Panc1 (cell line): ENCODE data around the gene BRWD1. TPM values are rescaled to one million over a fixed set of nuclear protein-coding genes. Genes with fewer than 3 reads are reported as not detected.

Source experiments
- ATAC-seq: fragments of 200-7000 bp; cut with Tn5 transposase; 2 replicates; pipeline ENCODE4 v1.9.1; 2020; ENCODE audit warnings: mild to moderate bottlenecking, moderate library complexity
- BruUV-seq: library from RNA; stranded (reverse); fragments of 400-500 nt; replicated peaks from 2 replicates; lab custom pipeline; 2021; lab: Mats Ljungman, UMichigan
- CTCF ChIA-PET: fragments of 300-600 bp; sonication (Branson Sonifier 250); formaldehyde crosslinking; loops from one replicate; lab custom pipeline; 2022; ENCODE audit warnings: antibody characterized with exemption; lab: Charles Lee
- POLR2A ChIA-PET: fragments of 300-600 bp; sonication (Branson Sonifier 250); formaldehyde crosslinking; loops from one replicate; lab custom pipeline; 2022; ENCODE audit warnings: antibody characterized with exemption; lab: Charles Lee
- DNase-seq: peaks from one replicate; pipeline ENCODE4 v3.0.0-alpha.2; 2010; ENCODE audit warnings: low read depth, low spot score
- H3K27ac ChIP-seq: 2 replicates; pipeline ENCODE4 v1.5.1; 2011; ENCODE audit warnings: mild to moderate bottlenecking, low read length, inconsistent platforms
- H3K27me3 ChIP-seq: fragments of 200-500 bp; sonication (Bioruptor generic); 2 replicates; pipeline ENCODE4 v1.6.0; 2014; ENCODE audit warnings: low read length, inconsistent platforms; ENCODE audit not compliant: control insufficient read depth, insufficient read depth
- H3K36me3 ChIP-seq: fragments of 200-500 bp; sonication (Bioruptor generic); 2 replicates; pipeline ENCODE4 v1.5.1; 2014; ENCODE audit warnings: inconsistent platforms, mild to moderate bottlenecking, low read length, moderate library complexity; ENCODE audit not compliant: control insufficient read depth, insufficient read depth
- H3K4me1 ChIP-seq: 2 replicates; pipeline ENCODE4 v1.5.1; 2011; ENCODE audit warnings: inconsistent platforms, mild to moderate bottlenecking, low read length, moderate library complexity; ENCODE audit not compliant: control insufficient read depth, insufficient read depth
- H3K4me3 ChIP-seq, 2 experiments: 2 replicates each; pipeline ENCODE4 v1.5.1; 2011 to 2012; ENCODE audit warnings: low read depth in 2 of 2, low read length in 2 of 2, mild to moderate bottlenecking in 2 of 2, inconsistent platforms in 1 of 2, moderate library complexity in 1 of 2
- H3K9me3 ChIP-seq: fragments of 200-500 bp; sonication (Bioruptor generic); 2 replicates; pipeline ENCODE4 v1.5.1; 2014; ENCODE audit warnings: low read depth, mild to moderate bottlenecking, inconsistent platforms, low read length, moderate library complexity; ENCODE audit not compliant: control insufficient read depth, insufficient read depth
- CTCF ChIP-seq: fragments of 450-650 bp; IDR thresholded peaks from 2 replicates; pipeline ENCODE4 v1.5.1; 2017; ENCODE audit warnings: mild to moderate bottlenecking
- POLR2AphosphoS5 ChIP-seq: IDR thresholded peaks from 2 replicates; pipeline ENCODE4 v1.6.1; 2012; ENCODE audit warnings: mild to moderate bottlenecking, low read depth, low read length, moderate library complexity
- REST ChIP-seq, 2 experiments: IDR thresholded peaks; 2 replicates each; pipeline ENCODE4 v1.6.1; 2011 to 2012; ENCODE audit warnings: low read depth in 2 of 2, control low read depth in 1 of 2, low read length in 1 of 2, mild to moderate bottlenecking in 1 of 2, moderate library complexity in 1 of 2; ENCODE audit not compliant: insufficient read depth in 1 of 2
- SIN3A ChIP-seq: IDR thresholded peaks from 2 replicates; pipeline ENCODE4 v1.6.1; 2012; ENCODE audit warnings: low read depth, mild to moderate bottlenecking, low read length, moderate library complexity, borderline replicate concordance; ENCODE audit not compliant: insufficient read depth
- TCF7L2 ChIP-seq: IDR thresholded peaks from 2 replicates; pipeline ENCODE4 v1.6.1; 2011; ENCODE audit warnings: mild to moderate bottlenecking, low read depth, low read length, inconsistent platforms
- in situ Hi-C: cut with HindIII; loops from 2 replicates; pipeline ENCODE4 v1.10.0; 2016; ENCODE audit warnings: low sequenced_read_pairs, low pct_unique_long_range_greater_than_20kb
- intact Hi-C: fragments of 100-400 bp; cut with micrococcal nuclease; formaldehyde crosslinking; loops from one replicate; pipeline ENCODE4 v1.10.0; 2022; ENCODE audit not compliant: unreplicated experiment
- total RNA-seq: library from RNA; stranded (reverse); gene quantifications from one replicate; pipeline ENCODE4 v1.2.1, GENCODE V29; 2021; ENCODE audit not compliant: unreplicated experiment

The BRWD1 gene
- total RNA-seq, 1 experiment from 2014 or later, result 26.2 TPM

GRCh38 chr21:39332175-39332574 lies 18.7 kb upstream of the BRWD1 start:
- intact Hi-C loops (no loop called here), in situ Hi-C loops (no loop called here)
- ATAC-seq (no peak), DNase-seq (no peak)
- POLR2A ChIA-PET, result no interaction called here
- Histone ChIP-seq H3K9me3 (no peaks in the 10 kb centered on the region), H3K4me1 (no peaks in the 10 kb centered on the region), H3K27ac (no peak overlapping the region), H3K36me3 (no peaks in the 10 kb centered on the region), H3K27me3 (no peaks in the 10 kb centered on the region), H3K4me3 (no peak overlapping the region)
- CTCF ChIA-PET, result no interaction called here
- no TSS peak for BruUV-seq
- no peak for TF ChIP-seq TCF7L2
- no peak for TF ChIP-seq POLR2AphosphoS5

GRCh38 chr21:39330001-39330400 lies 16.6 kb upstream of the BRWD1 start:
- H3K9me3 ChIP-seq, result no peaks in the 10 kb centered on the region
- ATAC-seq (no peak), DNase-seq (no peak)
- H3K36me3 ChIP-seq, result no peaks in the 10 kb centered on the region
- ChIA-PET CTCF (no interaction called here), POLR2A (interaction anchor here (0.7 kb wide), 1 partner anchor 14 kb away, joined by 3 read pairs; no protein-coding TSS in a partner anchor)
- no peaks in the 10 kb centered on the region for H3K4me1 ChIP-seq
- BruUV-seq, result no TSS peak
- in situ Hi-C loops (no loop called here), intact Hi-C loops (no loop called here)
- no peak overlapping the region for H3K4me3 ChIP-seq
- TF ChIP-seq REST (IDR thresholded peaks at IDR 0.05; ENCODE audit: insufficient read depth in 1 of 2, low read depth in 2 of 2, low read length in 1 of 2) (no peak), CTCF (no peak), SIN3A (no peak), TCF7L2 (no peak), POLR2AphosphoS5 (no peak)
- no peaks in the 10 kb centered on the region for H3K27me3 ChIP-seq
- no peak overlapping the region for H3K27ac ChIP-seq

GRCh38 chr21:39327727-39328126 lies 14.3 kb upstream of the BRWD1 start:
- in situ Hi-C loops, result no loop called here
- H3K4me1 ChIP-seq, result no peaks in the 10 kb centered on the region
- ChIA-PET CTCF (no interaction called here), POLR2A (no interaction called here)
- no peaks in the 10 kb centered on the region for H3K9me3 ChIP-seq
- DNase-seq (no peak), ATAC-seq (no peak)
- no peak overlapping the region for H3K27ac ChIP-seq
- intact Hi-C loops, result no loop called here
- no peak for TF ChIP-seq CTCF
- TF ChIP-seq SIN3A, result no peak
- no peak for TF ChIP-seq REST (IDR thresholded peaks at IDR 0.05; ENCODE audit: insufficient read depth in 1 of 2, low read depth in 2 of 2, low read length in 1 of 2)
- TF ChIP-seq TCF7L2, result no peak
- TF ChIP-seq POLR2AphosphoS5, result no peak
- no TSS peak for BruUV-seq
- no peaks in the 10 kb centered on the region for H3K36me3 ChIP-seq
- no peak overlapping the region for H3K4me3 ChIP-seq
- no peaks in the 10 kb centered on the region for H3K27me3 ChIP-seq
